ENCODE results near the gene SLC39A11.

Gene SLC39A11

GRCh38 chr17:72697602-72698146, 394.8 kb downstream of the SLC39A11 start:
- DNase-seq: no peak

- no peak for DNase-seq
Measured at GRCh38 chr17:72696721-72697120, 395.8 kb downstream of the SLC39A11 start.

- no peak for DNase-seq
Measured at GRCh38 chr17:72696156-72696555, 396.3 kb downstream of the SLC39A11 start.

- DNase-seq: no peak
Measured at GRCh38 chr17:72693956-72694355, 398.5 kb downstream of the SLC39A11 start.

- no peak for DNase-seq
Measured at GRCh38 chr17:72693151-72693878, 399.2 kb downstream of the SLC39A11 start.

- no peak for DNase-seq
Measured at GRCh38 chr17:72692676-72693075, 399.8 kb downstream of the SLC39A11 start.

GRCh38 chr17:72691586-72691985, 400.9 kb downstream of the SLC39A11 start:
- no peak for DNase-seq

- no peak for DNase-seq
Measured at GRCh38 chr17:72691017-72691416, 401.5 kb downstream of the SLC39A11 start.

GRCh38 chr17:72687886-72688285, 404.6 kb downstream of the SLC39A11 start:
- DNase-seq: no peak

GRCh38 chr17:72684405-72685020, 408.0 kb downstream of the SLC39A11 start:
- DNase-seq: no peak

- peak; percentile 70 for DNase-seq
Measured at GRCh38 chr17:72683506-72684404, 408.7 kb downstream of the SLC39A11 start.

GRCh38 chr17:72682605-72683004, 409.9 kb downstream of the SLC39A11 start:
- DNase-seq: no peak

- no peak for DNase-seq
Measured at GRCh38 chr17:72681844-72682243, 410.6 kb downstream of the SLC39A11 start.

GRCh38 chr17:72677714-72678390, 414.6 kb downstream of the SLC39A11 start:
- DNase-seq: no peak

GRCh38 chr17:72677108-72677507, 415.4 kb downstream of the SLC39A11 start:
- no peak for DNase-seq

GRCh38 chr17:72672729-72673128, 419.8 kb downstream of the SLC39A11 start:
- DNase-seq: no peak

- no peak for DNase-seq
Measured at GRCh38 chr17:72671016-72671415, 421.5 kb downstream of the SLC39A11 start.

GRCh38 chr17:72667096-72668063, 425.1 kb downstream of the SLC39A11 start:
- DNase-seq: no peak

GRCh38 chr17:72665852-72666851, 426.3 kb downstream of the SLC39A11 start:
- DNase-seq: no peak

- no peak for DNase-seq
Measured at GRCh38 chr17:72662827-72663190, 429.7 kb downstream of the SLC39A11 start.

All from NCI-H524 treated with DMSO at 0.1 percent for 48 hours (cell line).